ENCODE measurements around the gene RNASEL.

DNA sequence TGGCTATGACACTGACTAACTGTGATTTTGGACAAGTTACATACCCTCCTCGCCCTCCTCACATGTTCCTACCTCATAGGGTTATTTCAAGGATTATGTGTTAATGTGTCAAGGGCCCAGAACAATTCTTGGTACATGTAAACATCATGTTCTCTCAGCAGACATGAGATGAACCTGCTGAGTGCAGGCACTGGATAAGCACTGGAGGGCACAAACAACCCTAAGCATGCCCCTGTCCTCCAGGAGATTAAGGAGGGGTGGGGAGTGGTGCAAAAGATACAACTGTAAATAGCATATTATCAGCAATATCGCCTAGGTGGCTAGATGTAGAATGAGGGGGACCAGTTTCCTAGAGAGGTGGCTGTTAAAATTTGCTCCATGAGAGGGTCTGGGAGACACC lies 32.9 kb upstream of the RNASEL start:
- TF ChIP-seq, protein P1, sequence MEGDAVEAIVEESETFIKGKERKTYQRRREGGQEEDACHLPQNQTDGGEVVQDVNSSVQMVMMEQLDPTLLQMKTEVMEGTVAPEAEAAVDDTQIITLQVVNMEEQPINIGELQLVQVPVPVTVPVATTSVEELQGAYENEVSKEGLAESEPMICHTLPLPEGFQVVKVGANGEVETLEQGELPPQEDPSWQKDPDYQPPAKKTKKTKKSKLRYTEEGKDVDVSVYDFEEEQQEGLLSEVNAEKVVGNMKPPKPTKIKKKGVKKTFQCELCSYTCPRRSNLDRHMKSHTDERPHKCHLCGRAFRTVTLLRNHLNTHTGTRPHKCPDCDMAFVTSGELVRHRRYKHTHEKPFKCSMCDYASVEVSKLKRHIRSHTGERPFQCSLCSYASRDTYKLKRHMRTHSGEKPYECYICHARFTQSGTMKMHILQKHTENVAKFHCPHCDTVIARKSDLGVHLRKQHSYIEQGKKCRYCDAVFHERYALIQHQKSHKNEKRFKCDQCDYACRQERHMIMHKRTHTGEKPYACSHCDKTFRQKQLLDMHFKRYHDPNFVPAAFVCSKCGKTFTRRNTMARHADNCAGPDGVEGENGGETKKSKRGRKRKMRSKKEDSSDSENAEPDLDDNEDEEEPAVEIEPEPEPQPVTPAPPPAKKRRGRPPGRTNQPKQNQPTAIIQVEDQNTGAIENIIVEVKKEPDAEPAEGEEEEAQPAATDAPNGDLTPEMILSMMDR (IDR thresholded peaks at IDR 0.05), result no peak
- no peak for TF ChIP-seq EP300 (IDR thresholded peaks at IDR 0.05)

All from upper lobe of left lung (tissue), 4 donors.